Stimulated activated memory B cell treated with anti-CD40 and anti-IgM and Interleukin-4, amounts not matched to agents 10 μg/mL and 1 μg/mL and 100 μg/mL, for 72 hours (primary cell): ENCODE measurements around the gene DST.

Experiments used
- ATAC-seq: fragments of 150-1000 bp; cut with Tn5 transposase; 2 replicates; pipeline ENCODE4 v1.10.0; 2021
- H3K27ac Mint-ChIP-seq: one replicate; pipeline ENCODE4 v1.8.0; 2022; ENCODE audit warnings: mild to moderate bottlenecking, mixed read lengths
- H3K27me3 Mint-ChIP-seq: one replicate; pipeline ENCODE4 v1.8.0; 2022; ENCODE audit warnings: mixed read lengths
- H3K36me3 Mint-ChIP-seq: one replicate; pipeline ENCODE4 v1.8.0; 2022; ENCODE audit warnings: mixed read lengths
- H3K4me1 Mint-ChIP-seq: one replicate; pipeline ENCODE4 v1.8.0; 2022; ENCODE audit warnings: mixed read lengths
- H3K4me3 Mint-ChIP-seq: one replicate; pipeline ENCODE4 v1.8.0; 2022; ENCODE audit warnings: mild to moderate bottlenecking, moderate library complexity, mixed read lengths
- H3K9me3 Mint-ChIP-seq: one replicate; pipeline ENCODE4 v1.8.0; 2022; ENCODE audit warnings: mixed read lengths

The DST gene

GRCh38 chr6:56529594-56530191 lies 113.0 kb downstream of the DST start:
- H3K27me3 Mint-ChIP-seq = no peaks in the 10 kb centered on the region
- no peaks in the 10 kb centered on the region for H3K9me3 Mint-ChIP-seq
- no peak overlapping the region for H3K4me3 Mint-ChIP-seq
- no peaks in the 10 kb centered on the region for H3K4me1 Mint-ChIP-seq
- H3K27ac Mint-ChIP-seq = no peak overlapping the region
- H3K36me3 Mint-ChIP-seq = no peaks in the 10 kb centered on the region
- ATAC-seq = no peak

GRCh38 chr6:56528412-56528841 lies 114.3 kb downstream of the DST start:
- Mint-ChIP-seq H3K4me3 (no peak overlapping the region), H3K27me3 (no peaks in the 10 kb centered on the region), H3K9me3 (no peaks in the 10 kb centered on the region), H3K27ac (no peak overlapping the region), H3K36me3 (no peaks in the 10 kb centered on the region), H3K4me1 (no peaks in the 10 kb centered on the region)
- no peak for ATAC-seq

- no peaks in the 10 kb centered on the region for H3K9me3 Mint-ChIP-seq
- no peak overlapping the region for H3K4me3 Mint-ChIP-seq
- H3K27me3 Mint-ChIP-seq = no peaks in the 10 kb centered on the region
- H3K4me1 Mint-ChIP-seq = no peaks in the 10 kb centered on the region
- no peak for ATAC-seq
- no peaks in the 10 kb centered on the region for H3K36me3 Mint-ChIP-seq
- H3K27ac Mint-ChIP-seq = no peak overlapping the region
Measured at GRCh38 chr6:56527934-56528333, 114.8 kb downstream of the DST start.

GRCh38 chr6:56526860-56527544 lies 115.7 kb downstream of the DST start:
- H3K4me3 Mint-ChIP-seq = no peak overlapping the region
- no peaks in the 10 kb centered on the region for H3K36me3 Mint-ChIP-seq
- H3K27ac Mint-ChIP-seq = no peak overlapping the region
- no peaks in the 10 kb centered on the region for H3K4me1 Mint-ChIP-seq
- no peak for ATAC-seq
- H3K27me3 Mint-ChIP-seq = no peaks in the 10 kb centered on the region
- H3K9me3 Mint-ChIP-seq = no peaks in the 10 kb centered on the region

- ATAC-seq = no peak
- Mint-ChIP-seq H3K27ac (no peak overlapping the region), H3K9me3 (no peaks in the 10 kb centered on the region), H3K4me1 (no peaks in the 10 kb centered on the region), H3K27me3 (no peaks in the 10 kb centered on the region), H3K36me3 (no peaks in the 10 kb centered on the region), H3K4me3 (no peak overlapping the region)
Measured at GRCh38 chr6:56525974-56526789, 116.5 kb downstream of the DST start.

GRCh38 chr6:56524891-56525703 lies 117.6 kb downstream of the DST start:
- peak; percentile 56 for ATAC-seq
- Mint-ChIP-seq H3K4me3 (no peak overlapping the region), H3K27me3 (no peaks in the 10 kb centered on the region), H3K4me1 (no peaks in the 10 kb centered on the region), H3K9me3 (peaks cover 3% of the 10 kb centered on the region), H3K36me3 (no peaks in the 10 kb centered on the region), H3K27ac (no peak overlapping the region)

- no peak overlapping the region for H3K4me3 Mint-ChIP-seq
- no peak for ATAC-seq
- H3K27me3 Mint-ChIP-seq = no peaks in the 10 kb centered on the region
- no peaks in the 10 kb centered on the region for H3K4me1 Mint-ChIP-seq
- no peak overlapping the region for H3K27ac Mint-ChIP-seq
- peaks cover 6% of the 10 kb centered on the region for H3K9me3 Mint-ChIP-seq
- no peaks in the 10 kb centered on the region for H3K36me3 Mint-ChIP-seq
Measured at GRCh38 chr6:56522495-56523270, 120.0 kb downstream of the DST start.

- Mint-ChIP-seq H3K4me1 (no peaks in the 10 kb centered on the region), H3K4me3 (no peak overlapping the region), H3K27ac (no peak overlapping the region), H3K27me3 (no peaks in the 10 kb centered on the region), H3K9me3 (peaks cover 6% of the 10 kb centered on the region), H3K36me3 (no peaks in the 10 kb centered on the region)
- ATAC-seq = no peak
Measured at GRCh38 chr6:56521976-56522375, 120.7 kb downstream of the DST start.

GRCh38 chr6:56521454-56521853 lies 121.2 kb downstream of the DST start:
- H3K9me3 Mint-ChIP-seq = peaks cover 6% of the 10 kb centered on the region
- H3K4me3 Mint-ChIP-seq = no peak overlapping the region
- no peak overlapping the region for H3K27ac Mint-ChIP-seq
- no peaks in the 10 kb centered on the region for H3K4me1 Mint-ChIP-seq
- no peaks in the 10 kb centered on the region for H3K27me3 Mint-ChIP-seq
- ATAC-seq = no peak
- no peaks in the 10 kb centered on the region for H3K36me3 Mint-ChIP-seq

GRCh38 chr6:56520218-56520617 lies 122.5 kb downstream of the DST start:
- no peaks in the 10 kb centered on the region for H3K4me1 Mint-ChIP-seq
- no peak overlapping the region for H3K4me3 Mint-ChIP-seq
- ATAC-seq = no peak

GRCh38 chr6:56518995-56519767 lies 123.5 kb downstream of the DST start:
- no peak overlapping the region for H3K27ac Mint-ChIP-seq
- no peaks in the 10 kb centered on the region for H3K36me3 Mint-ChIP-seq
- H3K4me1 Mint-ChIP-seq = no peaks in the 10 kb centered on the region
- peaks cover 6% of the 10 kb centered on the region for H3K9me3 Mint-ChIP-seq
- ATAC-seq = no peak
- H3K4me3 Mint-ChIP-seq = no peak overlapping the region
- H3K27me3 Mint-ChIP-seq = no peaks in the 10 kb centered on the region

More at GRCh38 chr6:56520218-56520617, 122.5 kb downstream of the DST start:
- Mint-ChIP-seq H3K27ac (no peak overlapping the region), H3K9me3 (peaks cover 6% of the 10 kb centered on the region), H3K27me3 (no peaks in the 10 kb centered on the region), H3K36me3 (no peaks in the 10 kb centered on the region)

- Mint-ChIP-seq H3K27me3 (no peaks in the 10 kb centered on the region), H3K36me3 (no peaks in the 10 kb centered on the region), H3K27ac (no peak overlapping the region), H3K9me3 (peaks cover 6% of the 10 kb centered on the region), H3K4me3 (no peak overlapping the region), H3K4me1 (no peaks in the 10 kb centered on the region)
- no peak for ATAC-seq
Measured at GRCh38 chr6:56517155-56517745, 125.4 kb downstream of the DST start.

GRCh38 chr6:56516003-56516402 lies 126.7 kb downstream of the DST start:
- Mint-ChIP-seq H3K27me3 (no peaks in the 10 kb centered on the region), H3K4me3 (no peak overlapping the region), H3K27ac (no peak overlapping the region), H3K36me3 (no peaks in the 10 kb centered on the region), H3K4me1 (no peaks in the 10 kb centered on the region), H3K9me3 (peaks cover 6% of the 10 kb centered on the region)
- ATAC-seq = no peak
